Hepatic stellate cell (primary cell): ENCODE data around the gene CUX1.
A peak's percentile ranks its signal among the peaks of the same experiment; 100 is the strongest.

Experiments
- DNase-seq: peaks from one replicate; pipeline ENCODE4 v3.0.0; 2011; ENCODE audit warnings: low spot score

The CUX1 gene

DNA sequence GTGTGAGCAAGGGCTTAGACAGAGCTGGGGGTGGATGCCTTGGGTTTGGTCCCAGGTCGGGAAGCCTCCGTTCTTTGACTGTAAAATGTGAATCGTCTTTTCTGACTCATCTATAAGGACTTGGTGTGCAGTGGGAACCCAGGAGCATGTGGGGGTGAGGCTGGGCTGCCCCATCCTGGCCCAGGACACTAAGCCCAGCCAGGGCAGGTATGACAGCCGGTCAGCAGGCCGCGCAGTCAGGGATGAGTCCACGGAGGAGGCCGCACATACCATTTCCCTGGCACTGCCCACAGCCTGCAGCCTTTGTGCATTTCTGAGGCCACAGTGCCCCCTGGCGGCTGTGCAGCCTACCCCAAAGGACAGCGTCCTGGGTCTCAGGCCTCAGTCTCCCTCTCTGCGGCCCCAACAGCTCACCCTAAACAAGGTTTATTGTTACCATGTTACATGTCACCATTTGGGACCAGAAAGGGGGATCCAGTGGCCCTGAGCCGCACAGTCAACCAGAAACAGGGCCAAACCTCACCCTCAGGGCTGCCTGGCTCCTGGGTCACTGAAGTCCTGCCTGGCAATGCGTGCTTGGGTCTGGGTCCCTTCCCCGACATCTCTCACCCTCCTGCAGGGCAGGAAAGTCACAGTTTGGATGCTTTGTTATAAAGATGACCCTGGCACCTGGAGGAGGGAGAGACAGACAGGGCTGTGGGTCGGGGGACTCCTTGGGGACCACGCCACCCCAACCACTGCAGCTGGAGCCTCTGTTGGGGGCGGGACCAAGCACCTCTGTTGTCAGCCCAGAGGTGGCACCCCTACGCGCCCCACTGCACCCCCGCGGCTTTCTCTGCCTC, 454.9 kb downstream of the CUX1 start:
- DNase-seq, result peak; percentile 94

DNA sequence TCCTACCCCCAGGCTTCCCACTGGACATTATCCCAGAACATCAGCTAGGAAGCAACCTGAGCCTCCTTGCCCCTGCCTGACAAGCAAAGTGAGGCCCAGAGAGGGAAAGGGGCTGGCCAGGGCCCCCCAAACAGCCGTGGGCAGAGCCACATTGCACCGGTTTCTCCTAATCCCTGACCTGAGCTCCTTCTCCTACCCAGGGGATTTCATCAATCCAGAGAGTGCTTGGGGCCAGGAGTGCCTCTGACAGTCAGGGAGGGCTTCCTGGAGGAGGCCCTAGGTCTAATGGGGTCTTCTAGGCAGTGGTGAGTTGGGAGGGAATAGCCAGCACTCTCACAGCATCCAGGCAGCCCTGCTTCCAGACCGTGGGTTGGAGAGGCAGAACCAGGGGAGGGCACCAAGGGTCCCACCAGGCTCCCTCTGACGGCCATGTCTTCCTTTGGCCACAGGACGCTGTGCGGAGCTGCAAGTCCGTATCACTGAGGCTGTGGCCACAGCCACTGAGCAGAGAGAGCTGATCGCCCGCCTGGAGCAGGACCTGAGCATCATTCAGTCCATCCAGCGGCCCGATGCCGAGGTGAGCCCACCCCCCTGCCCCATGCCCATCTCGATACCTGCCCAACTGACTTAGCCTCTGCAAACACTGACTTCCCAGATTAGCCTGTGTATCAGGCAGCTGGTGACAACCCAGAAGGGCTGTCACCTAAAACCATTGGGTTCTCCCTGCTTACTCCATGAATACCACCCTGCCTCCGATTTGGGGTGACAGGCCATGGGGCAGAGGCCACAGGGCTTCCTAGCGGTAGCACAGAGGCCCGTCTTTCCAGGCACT, 455.7 kb downstream of the CUX1 start:
- no peak for DNase-seq

DNA sequence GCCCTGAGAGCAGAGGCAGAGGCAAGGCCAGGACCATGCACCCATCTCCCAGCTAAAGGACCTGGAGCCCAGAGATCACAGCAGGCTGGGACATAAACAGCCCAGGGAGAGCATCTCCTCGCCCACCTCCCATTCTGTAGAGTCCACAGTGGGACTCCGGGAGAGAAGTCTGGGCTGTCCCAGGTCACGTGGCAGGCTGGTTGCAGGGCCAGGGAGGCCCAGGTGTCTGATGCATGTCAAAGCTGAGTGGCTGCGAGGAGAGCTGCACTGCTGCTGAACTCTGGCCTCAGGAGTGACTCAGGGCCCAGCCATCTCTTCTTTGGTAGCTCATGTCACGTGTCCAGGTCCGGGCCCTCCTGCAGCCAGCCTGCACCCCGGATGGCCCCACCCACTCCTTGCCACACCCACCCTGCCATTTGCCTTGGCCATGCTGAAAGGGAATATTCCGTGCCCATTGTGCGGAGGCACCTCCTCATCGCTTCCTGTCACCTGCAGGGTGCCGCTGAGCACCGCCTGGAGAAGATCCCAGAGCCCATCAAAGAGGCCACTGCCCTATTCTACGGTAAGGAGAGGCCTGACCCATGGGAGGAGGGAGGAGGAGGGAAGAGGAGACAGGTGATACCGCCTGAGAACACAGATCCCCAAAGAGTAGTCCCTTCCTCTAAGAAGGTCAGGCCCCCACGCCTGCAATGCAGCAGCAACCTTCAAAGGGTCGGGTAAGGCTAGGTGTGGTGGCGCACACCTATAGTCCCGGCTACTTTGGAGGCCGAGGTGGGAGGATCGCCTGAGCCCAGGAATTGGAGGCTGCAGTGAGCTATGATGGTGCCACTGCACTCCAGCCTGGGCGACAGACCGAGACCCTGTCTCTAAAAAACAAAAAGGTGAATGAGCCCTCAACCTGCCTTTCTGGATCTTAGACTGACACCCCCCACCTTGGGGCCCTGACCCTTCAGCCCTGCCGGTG, 456.6 kb downstream of the CUX1 start:
- DNase-seq, result peak; percentile 88

DNA sequence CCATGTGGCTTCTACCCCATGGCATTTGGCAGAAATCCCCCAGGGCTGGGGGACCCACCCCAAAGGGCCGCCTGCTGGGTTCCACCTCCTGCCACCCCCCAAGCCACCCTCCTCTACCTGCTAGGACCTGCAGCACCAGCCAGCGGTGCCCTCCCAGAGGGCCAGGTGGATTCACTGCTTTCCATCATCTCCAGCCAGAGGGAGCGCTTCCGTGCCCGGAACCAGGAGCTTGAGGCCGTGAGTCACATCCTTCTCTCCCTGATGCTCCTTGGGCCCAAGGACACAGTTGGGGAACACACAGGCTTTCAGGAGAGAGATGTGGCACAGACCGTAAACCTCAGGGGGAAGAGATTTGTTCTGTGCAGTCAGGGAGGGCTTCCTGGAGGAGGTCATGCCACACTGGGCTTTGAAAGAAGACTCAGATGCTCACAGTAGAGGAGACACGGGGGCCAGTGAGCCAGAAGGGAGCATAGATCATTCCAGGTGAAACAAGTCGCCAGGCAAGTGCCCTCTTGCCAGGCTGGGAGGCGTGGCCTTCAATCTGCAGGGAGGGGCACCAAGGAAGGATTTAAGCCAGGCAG, 457.8 kb downstream of the CUX1 start:
- DNase-seq, result no peak

DNA sequence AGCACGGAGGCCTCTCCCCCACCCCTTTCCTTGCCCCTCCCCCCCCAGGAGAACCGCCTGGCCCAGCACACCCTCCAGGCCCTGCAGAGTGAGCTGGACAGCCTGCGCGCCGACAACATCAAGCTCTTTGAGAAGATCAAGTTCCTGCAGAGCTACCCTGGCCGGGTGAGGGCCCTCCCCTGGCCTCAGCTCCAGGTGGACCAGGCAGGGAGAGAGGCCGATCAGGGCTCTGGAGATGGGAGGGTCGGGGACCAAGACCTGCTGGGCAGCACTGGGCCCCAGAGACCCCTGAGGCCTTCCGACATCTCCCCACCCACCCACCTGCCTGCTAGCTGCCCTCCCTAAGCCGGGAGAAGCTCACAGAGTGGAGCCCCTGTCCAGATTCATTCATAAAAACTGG, 460.5 kb downstream of the CUX1 start:
- DNase-seq, result no peak

DNA sequence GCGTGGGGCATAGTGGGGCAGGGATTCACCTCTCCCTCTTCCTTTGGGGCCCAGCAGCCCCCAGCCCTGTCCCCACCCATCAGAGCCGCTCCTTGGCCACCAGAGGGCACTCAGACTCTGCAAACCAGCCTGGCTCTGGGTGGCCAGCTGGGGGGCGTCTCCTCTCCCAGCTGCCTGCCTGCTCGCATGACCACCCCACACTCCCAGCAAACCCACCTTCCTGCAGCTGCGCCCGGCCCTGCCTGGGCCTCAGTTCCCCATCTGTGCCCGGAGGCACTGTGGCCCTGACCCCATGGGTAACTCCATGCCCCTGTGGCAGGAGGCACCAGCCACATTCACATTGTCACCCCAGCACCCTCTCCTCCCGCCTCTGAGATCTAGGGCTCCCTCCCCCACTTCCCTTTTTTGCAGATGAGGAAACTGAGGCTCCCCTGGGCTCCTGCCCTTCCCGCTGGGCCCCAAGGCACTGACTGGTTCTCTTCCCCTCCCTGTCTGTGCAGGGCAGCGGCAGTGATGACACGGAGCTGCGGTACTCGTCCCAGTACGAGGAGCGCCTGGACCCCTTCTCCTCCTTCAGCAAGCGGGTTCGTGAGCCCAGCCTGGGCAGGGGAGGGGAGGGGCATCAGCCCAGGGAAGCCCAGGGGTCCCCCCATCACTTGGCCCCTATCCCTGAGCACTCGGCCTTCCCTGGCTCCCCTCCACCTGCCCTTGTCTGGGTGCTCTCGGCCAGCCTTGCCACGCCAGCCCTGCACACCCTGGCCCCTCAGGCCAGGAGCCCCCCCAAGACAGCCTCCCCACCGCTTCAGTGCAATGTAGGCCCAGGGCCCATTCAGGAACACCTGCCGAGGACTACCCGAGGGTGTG, 462.3 kb downstream of the CUX1 start:
- DNase-seq, result peak; percentile 81

DNA sequence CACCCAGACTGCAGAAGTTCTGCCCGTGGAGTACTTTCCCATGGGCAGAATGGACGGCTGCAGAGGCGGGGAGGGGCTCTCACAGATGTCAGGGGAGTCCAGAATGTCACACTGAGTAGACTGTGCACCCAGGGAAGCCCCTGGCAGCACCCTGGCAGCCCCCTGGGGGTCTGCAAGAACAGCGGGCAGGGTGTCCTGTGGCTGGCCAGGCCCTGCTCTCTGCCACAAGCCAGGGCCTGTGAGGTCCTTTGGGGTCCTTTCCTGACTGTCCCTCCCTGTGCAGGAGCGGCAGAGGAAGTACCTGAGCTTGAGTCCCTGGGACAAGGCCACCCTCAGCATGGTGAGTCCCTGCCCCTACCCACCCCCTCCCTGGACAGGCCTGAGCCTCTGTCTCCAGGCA, 463.1 kb downstream of the CUX1 start:
- DNase-seq, result no peak

- no peak for DNase-seq
Observed at GRCh38 chr7:102281785-102282184, 464.4 kb downstream of the CUX1 start.

DNA sequence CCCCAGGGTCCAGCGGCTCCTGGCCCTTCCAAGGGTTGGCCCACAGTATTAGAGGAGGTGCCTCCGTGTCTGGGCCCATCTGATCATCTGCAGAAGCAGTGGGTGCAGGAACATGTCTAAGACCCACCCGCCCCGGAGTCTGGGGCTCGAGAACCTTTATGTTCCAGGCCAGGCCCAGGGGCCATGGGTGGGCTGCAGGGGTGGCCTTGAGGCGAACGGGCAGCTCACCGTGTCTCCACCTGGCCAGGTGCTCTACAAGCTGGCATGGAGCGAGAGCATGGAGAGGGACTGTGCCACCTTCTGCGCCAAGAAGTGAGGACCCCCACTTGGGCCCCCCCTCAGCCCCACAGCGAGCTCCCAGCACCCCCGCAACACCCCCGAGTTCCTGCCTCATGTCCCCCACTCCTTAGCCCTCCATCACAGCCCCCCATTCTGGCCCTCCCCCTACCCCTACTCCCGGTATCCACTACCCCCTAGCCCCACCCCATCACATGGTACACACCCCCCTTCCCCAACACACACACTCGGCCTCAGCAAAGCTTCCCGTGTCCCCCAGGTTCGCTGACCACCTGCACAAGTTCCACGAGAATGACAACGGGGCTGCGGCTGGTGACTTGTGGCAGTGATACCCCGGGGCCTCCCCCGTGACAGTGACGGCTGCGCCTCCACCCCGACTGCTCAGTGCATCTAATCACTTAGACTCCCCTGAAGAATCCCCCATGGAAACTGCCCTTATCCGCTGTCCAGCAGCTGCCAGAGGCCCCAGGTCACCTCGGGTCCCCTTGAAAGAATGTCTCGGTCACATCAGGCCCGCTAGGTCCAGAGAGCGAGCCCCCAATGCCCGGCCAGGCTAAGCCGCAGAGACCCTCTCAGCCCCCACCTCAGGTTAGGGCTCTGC, 465.3 kb downstream of the CUX1 start:
- no peak for DNase-seq

DNA sequence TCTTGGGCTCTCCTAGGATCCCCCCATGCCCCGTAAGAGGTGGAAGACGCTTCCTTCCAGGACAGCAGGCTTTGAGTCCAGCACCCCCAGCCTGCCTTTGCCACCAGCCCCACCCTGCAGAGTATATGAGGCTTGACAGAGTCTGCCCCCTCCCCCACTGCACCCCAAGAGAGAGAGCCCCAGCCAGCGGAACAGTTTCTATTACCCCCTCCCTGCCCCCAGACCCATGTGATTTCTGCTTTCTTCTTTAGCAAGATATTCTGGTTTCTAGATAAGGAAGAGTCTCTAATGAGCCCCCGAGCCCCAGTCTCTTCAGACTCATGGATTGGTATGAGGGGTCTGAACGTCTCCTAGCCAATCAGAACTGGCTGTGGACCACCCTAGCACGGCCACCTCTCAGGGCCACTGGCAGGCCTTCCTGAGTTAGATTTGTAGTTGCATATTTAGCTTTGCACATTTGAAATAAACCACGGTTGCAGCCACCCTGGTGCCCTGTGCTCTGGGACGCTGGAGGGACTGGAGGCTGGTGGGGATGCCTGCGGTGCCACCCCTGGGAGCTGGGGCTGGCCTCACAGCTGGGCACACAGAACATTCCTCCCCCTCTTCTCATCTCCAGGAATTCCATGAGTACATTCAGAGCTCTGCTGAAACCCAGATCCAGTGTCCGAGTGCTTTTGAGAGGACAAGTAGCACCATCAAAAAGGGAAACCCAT, 466.2 kb downstream of the CUX1 start:
- no peak for DNase-seq

- DNase-seq, result no peak
Observed at GRCh38 chr7:102284399-102284798, 467.0 kb downstream of the CUX1 start.

DNA sequence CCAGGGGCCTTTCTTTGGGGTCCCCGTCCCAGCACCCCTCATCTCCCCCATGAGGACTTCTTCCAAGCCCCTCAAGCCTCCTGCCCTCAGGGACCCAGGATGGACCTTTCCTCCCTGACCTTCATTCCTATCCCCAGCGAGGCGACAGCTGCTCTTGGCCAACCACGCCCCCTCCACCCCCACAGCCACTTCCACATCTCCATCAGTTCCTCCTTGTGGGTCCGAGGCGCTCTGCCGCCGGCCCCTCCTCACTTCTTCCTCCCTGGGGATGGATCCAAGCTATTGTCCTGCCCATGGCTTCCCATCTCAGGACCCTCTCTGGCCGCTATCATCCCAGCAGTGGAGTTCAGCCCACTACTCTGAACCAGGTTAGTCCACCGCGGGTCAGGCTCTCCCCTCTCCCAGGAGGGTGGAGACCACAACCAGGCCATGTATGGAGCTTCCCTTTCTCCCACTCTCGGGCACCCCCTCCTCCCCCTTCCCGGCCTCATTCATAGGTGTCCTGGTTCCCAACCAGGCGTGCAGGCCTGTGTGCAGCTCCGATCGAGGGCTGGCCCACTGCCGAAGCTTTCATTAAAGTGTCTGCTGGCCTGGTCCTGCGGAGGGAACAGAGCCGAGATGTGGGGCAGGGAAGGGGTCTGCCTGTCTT, 467.6 kb downstream of the CUX1 start:
- DNase-seq, result no peak

DNA sequence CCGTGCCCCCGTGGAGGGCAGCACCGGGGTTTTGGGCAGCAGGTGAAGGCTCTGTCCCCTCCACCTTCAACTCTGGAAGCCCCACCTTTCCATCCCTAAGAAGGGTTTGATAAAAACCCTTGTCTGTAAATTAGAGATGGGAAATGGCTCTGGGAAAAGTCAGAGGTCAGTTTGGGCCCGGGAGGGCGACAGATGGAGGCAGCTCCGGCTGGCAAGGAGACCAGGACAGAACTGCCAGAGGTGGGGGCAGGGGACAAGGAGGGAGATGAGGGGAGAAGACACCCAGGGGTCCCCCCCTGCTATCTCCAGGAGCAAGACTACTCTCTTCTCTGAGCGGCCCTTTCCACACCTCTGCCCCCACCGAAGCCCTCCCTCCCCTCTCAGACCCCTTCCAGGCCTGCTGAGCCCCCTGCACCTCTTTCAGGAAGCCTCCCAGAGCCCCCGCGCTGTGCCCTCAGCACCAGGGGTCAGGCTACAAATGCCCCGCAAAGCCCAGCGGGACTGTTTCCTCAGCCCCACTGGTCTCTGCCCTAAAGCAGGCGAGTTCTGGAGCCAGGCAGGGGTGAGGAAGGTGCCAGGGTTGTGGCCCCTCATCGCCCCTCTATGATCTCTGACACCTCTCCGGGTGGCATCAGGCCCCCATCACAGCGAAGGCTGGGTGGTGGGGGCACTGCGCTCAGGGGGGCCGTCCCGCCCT, 468.3 kb downstream of the CUX1 start:
- no peak for DNase-seq

DNA sequence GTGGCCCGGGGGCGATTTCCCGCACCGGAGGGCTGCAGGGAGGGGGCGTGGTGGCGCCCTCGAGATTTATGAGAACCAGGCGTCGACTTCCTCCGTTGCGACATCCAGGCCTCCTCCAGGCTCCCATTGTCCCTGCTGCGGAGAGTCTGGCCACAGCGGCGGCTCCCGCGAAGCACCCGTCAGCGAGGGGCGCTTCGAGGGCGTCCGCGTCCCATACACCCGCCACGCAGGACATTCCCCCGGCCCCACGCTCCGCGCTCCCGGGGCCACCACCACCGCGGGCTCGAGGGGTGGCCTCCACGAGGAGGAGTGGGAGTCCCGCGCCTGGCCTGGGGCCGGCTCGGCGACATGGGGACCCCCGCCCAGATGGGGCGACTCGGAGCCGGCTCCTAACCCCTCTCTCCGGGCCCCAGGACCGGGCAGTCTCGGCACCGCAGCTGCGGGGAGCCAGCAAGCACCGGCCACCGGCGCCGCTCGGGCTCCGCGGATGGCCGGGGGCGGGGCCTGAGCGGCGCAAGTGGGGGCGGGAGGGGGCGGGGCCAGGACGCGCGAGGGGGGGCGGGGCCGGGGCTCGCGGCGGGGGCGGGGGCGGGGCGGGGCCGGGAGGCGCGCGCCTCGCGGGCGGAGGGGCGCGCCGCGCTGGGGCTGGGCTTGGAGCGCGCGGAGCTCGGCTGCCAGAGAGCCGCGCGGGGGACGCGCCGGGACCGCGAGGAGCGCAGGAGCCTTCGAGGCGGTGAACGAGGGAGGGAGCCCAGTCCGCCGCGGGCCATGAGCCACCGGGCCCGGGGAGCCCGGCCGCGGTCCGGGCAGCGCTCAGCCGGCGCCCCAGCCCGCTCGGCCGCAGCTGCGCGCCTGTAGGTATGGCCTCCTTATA, 469.0 kb downstream of the CUX1 start, which contains the start of gene SH2B2:
SH2B2 (plus strand) TSS at position 632 of the 874 bp plus-strand sequence. CDS start 13,683 bp downstream, outside the sequence.
- peak; percentile 65 for DNase-seq

GRCh38 chr7:102287111-102287980, 469.9 kb downstream of the CUX1 start:
- DNase-seq, result no peak

DNA sequence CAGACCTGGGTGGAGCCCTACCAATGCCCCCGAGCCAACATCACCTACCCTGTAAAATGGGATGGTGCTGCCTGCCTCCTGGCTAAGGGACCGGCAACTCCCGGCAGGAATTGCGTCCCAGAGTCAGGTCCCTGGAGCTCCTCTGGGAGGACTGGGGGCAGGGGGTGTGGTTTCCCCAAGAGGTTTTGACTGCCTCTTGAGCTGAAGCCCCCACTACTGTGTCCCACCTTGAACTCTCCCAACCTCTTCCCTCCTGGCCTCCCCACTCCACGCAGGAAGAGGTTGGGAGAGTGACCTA, 470.5 kb downstream of the CUX1 start:
- DNase-seq, result no peak
